Gastrocnemius medialis (tissue), 4 donors: ENCODE results near the gene TELO2. TPM values are rescaled to one million over a fixed set of nuclear protein-coding genes. Genes with fewer than 3 reads are reported as not detected.

Source experiments
- ATAC-seq, 2 donors: fragments of 150-250 bp; one replicate each; pipeline ENCODE4 v1.9.1; 2016
- DNase-seq, 2 donors: peaks; one replicate each; pipeline ENCODE4 v3.0.0-alpha.2; 2019
- H3K27ac ChIP-seq, 4 donors: fragments of 200-600 bp; sonication (generic); 1 replicate in 1 of 4; 2 replicates in 3 of 4; pipeline ENCODE4 v1.5.1; 2016 to 2018; ENCODE audit warnings: mild to moderate bottlenecking in 2 of 4, moderate library complexity in 1 of 4
- H3K27me3 ChIP-seq, 3 donors: fragments of 200-600 bp; sonication (generic) in 2 of 3; 1 replicate in 1 of 3; 2 replicates in 2 of 3; pipeline versions ENCODE4 v1.5.1 to v1.6.0; 2016 to 2019; ENCODE audit warnings: mild to moderate bottlenecking in 1 of 3, moderate library complexity in 1 of 3
- H3K36me3 ChIP-seq, 2 donors: fragments of 200-600 bp; sonication (generic) in 1 of 2; one replicate each; pipeline ENCODE4 v1.5.1; 2017 to 2018
- H3K4me1 ChIP-seq, 2 donors: fragments of 200-600 bp; sonication (generic) in 1 of 2; one replicate each; pipeline ENCODE4 v1.5.1; 2016 to 2017; ENCODE audit warnings: mild to moderate bottlenecking in 2 of 2
- H3K4me3 ChIP-seq, 4 donors: fragments of 200-600 bp; sonication (generic) in 3 of 4; 1 replicate in 1 of 4; 2 replicates in 3 of 4; pipeline ENCODE4 v1.5.1; 2016 to 2019; ENCODE audit warnings: mild to moderate bottlenecking in 2 of 4
- H3K9me3 ChIP-seq, 3 donors: fragments of 200-600 bp; sonication (generic) in 2 of 3; 1 replicate in 1 of 3; 2 replicates in 2 of 3; pipeline ENCODE4 v1.5.1; 2016 to 2019
- CTCF ChIP-seq, 5 experiments: fragments of 450-650 bp in 3 of 5; fragments of 200-600 bp in 2 of 5; sonication (generic) in 2 of 5; IDR thresholded peaks in 4 of 5; conservative IDR thresholded peaks in 1 of 5; 1 replicate in 4 of 5; 2 replicates in 1 of 5; pipeline ENCODE4 v1.5.1; 2016 to 2019; ENCODE audit warnings: antibody characterized with exemption in 5 of 5, mild to moderate bottlenecking in 3 of 5, moderate library complexity in 3 of 5
- POLR2A ChIP-seq, 2 donors: fragments of 450-650 bp; IDR thresholded peaks; one replicate each; pipeline ENCODE4 v1.6.1; 2017; ENCODE audit warnings: antibody characterized with exemption in 2 of 2, mild to moderate bottlenecking in 2 of 2, moderate library complexity in 2 of 2
- in situ Hi-C, 4 donors: fragments of 200-750 bp; cut with MboI; loops; one replicate each; pipeline versions ENCODE4 v1.15.0 to v1.8.0; 2017; ENCODE audit warnings: low sequenced_read_pairs in 4 of 4
- intact Hi-C: fragments of 100-400 bp; cut with DNase I; formaldehyde crosslinking; loops from one replicate; pipeline ENCODE4 v1.15.1; 2023; ENCODE audit warnings: low total_unique reads
- total RNA-seq, 4 donors: library from RNA; depleted of rRNA; stranded (reverse); fragments of >200 nt; gene quantifications; one replicate each; pipeline versions ENCODE4 v1.1.0 to v1.2.3, GENCODE V29; 2016

Gene TELO2
- total RNA-seq, 4 donors from 2014 or later, result 2.9 to 11.2 (median 9.8) TPM

GRCh38 chr16:1503110-1503955 is 10.2 kb downstream of the TELO2 start:
- H3K36me3 ChIP-seq, result peaks cover 0 to 75% of the 10 kb centered on the region in 2 donors
- no peak for ATAC-seq

GRCh38 chr16:1505073-1505844 is 12.1 kb downstream of the TELO2 start:
- in situ Hi-C loops (no loop called here), intact Hi-C loops (no loop called here)
- DNase-seq (no peak), ATAC-seq (no peak)
- H3K27ac ChIP-seq, result no peak overlapping the region
- no peak for TF ChIP-seq POLR2A (IDR thresholded peaks at IDR 0.05)
- TF ChIP-seq CTCF (IDR thresholded peaks at IDR 0.05 in 4 of 5, conservative IDR thresholded peaks at IDR 0.05 in 1 of 5), result no peak
- H3K36me3 ChIP-seq, result peaks cover 0 to 56% of the 10 kb centered on the region in 2 donors
- no peaks in the 10 kb centered on the region for H3K27me3 ChIP-seq
- no peak overlapping the region for H3K4me3 ChIP-seq
- H3K9me3 ChIP-seq, result no peaks in the 10 kb centered on the region
- peaks cover 12 to 13% of the 10 kb centered on the region in 2 donors for H3K4me1 ChIP-seq

More at GRCh38 chr16:1503110-1503955, 10.2 kb downstream of the TELO2 start:
- Histone ChIP-seq H3K4me1 (no peaks in the 10 kb centered on the region), H3K27ac (no peak overlapping the region), H3K9me3 (no peaks in the 10 kb centered on the region), H3K27me3 (no peaks in the 10 kb centered on the region), H3K4me3 (no peak overlapping the region)
- TF ChIP-seq CTCF (IDR thresholded peaks at IDR 0.05 in 4 of 5, conservative IDR thresholded peaks at IDR 0.05 in 1 of 5) (no peak), POLR2A (IDR thresholded peaks at IDR 0.05) (no peak)
- DNase-seq, result no peak
- in situ Hi-C loops (no loop called here), intact Hi-C loops (no loop called here)

- no peaks in the 10 kb centered on the region for H3K27me3 ChIP-seq
- DNase-seq, result no peak
- in situ Hi-C loops (no loop called here), intact Hi-C loops (no loop called here)
- peaks cover 15 to 19% of the 10 kb centered on the region in 2 donors for H3K4me1 ChIP-seq
- peaks cover 0 to 49% of the 10 kb centered on the region in 2 donors for H3K36me3 ChIP-seq
- no peak for TF ChIP-seq POLR2A (IDR thresholded peaks at IDR 0.05)
- no peak for TF ChIP-seq CTCF (IDR thresholded peaks at IDR 0.05 in 4 of 5, conservative IDR thresholded peaks at IDR 0.05 in 1 of 5)
- no peaks in the 10 kb centered on the region for H3K9me3 ChIP-seq
- no peak for ATAC-seq
- no peak overlapping the region for H3K4me3 ChIP-seq
- H3K27ac ChIP-seq, result no peak overlapping the region
These were observed 12.8 kb downstream of the TELO2 start for GRCh38 chr16:1505912-1506311.

- DNase-seq (no peak), ATAC-seq (no peak)
- in situ Hi-C loops, result no loop called here
- Histone ChIP-seq H3K9me3 (no peaks in the 10 kb centered on the region), H3K4me1 (peaks cover 15 to 19% of the 10 kb centered on the region in 2 donors), H3K36me3 (peaks cover 0 to 42% of the 10 kb centered on the region in 2 donors), H3K4me3 (no peak overlapping the region), H3K27ac (no peak overlapping the region), H3K27me3 (no peaks in the 10 kb centered on the region)
- intact Hi-C loops, result no loop called here
- TF ChIP-seq POLR2A (IDR thresholded peaks at IDR 0.05), result no peak
- TF ChIP-seq CTCF (IDR thresholded peaks at IDR 0.05 in 4 of 5, conservative IDR thresholded peaks at IDR 0.05 in 1 of 5), result no peak
These were observed 13.5 kb downstream of the TELO2 start for GRCh38 chr16:1506494-1507213.
